ENCODE data around the gene AKAP4. TPM values are rescaled to one million over a fixed set of nuclear protein-coding genes. Genes with fewer than 3 reads are reported as not detected.

AKAP4 gene
- total RNA-seq, 1 donor: not detected

Small RNA genes within 50 kb of the gene (small RNA-seq; reads per million reads assigned to genes)
- gene PYY3 (not detected), gene RF00019 (not detected)

Other genes with a start within 250 kb of the AKAP4 start
- gene CCNB3, start 3.8 kb upstream of the AKAP4 start, total RNA-seq: under 0.01 TPM

Measured in hematopoietic multipotent progenitor cell (in vitro differentiated cells).